ENCODE data around the gene ANAPC13.

Gene ANAPC13

GRCh38 chr3:134457376-134458074 lies 28.3 kb downstream of the ANAPC13 start:
- no peak for DNase-seq
- Histone ChIP-seq H3K9me3 (replicated peaks; ENCODE audit: insufficient read depth, low read length) (no peaks in the 10 kb centered on the region), H3K27me3 (replicated peaks; ENCODE audit: insufficient read depth, low read length) (no peaks in the 10 kb centered on the region), H2AFZ (ENCODE audit: low read length) (no peak overlapping the region), H3K4me1 (ENCODE audit: low read length) (no peaks in the 10 kb centered on the region), H3K9me2 (replicated peaks; ENCODE audit: insufficient read depth, low read length) (no peaks in the 10 kb centered on the region), H3K36me3 (replicated peaks; ENCODE audit: insufficient read depth, low read length) (no peaks in the 10 kb centered on the region), H3K79me2 (ENCODE audit: low read length) (no peaks in the 10 kb centered on the region), H3K4me2 (ENCODE audit: low read depth, low read length) (no peak overlapping the region), H3K4me3 (ENCODE audit: low read length) (no peak overlapping the region), H3F3A (ENCODE audit: insufficient read depth, low read length) (no peaks in the 10 kb centered on the region), H3K27ac (ENCODE audit: low read length) (no peak overlapping the region), H4K20me1 (ENCODE audit: insufficient read depth, low read length) (no peaks in the 10 kb centered on the region), H3K9ac (ENCODE audit: low read length) (no peak overlapping the region)
- no peak for TF ChIP-seq CTCF (IDR thresholded peaks at IDR 0.05; ENCODE audit: low read length)

GRCh38 chr3:134453631-134454030 lies 32.2 kb downstream of the ANAPC13 start:
- no peaks in the 10 kb centered on the region for H3F3A ChIP-seq (ENCODE audit: insufficient read depth, low read length)
- H4K20me1 ChIP-seq (ENCODE audit: insufficient read depth, low read length) = no peaks in the 10 kb centered on the region
- no peak overlapping the region for H3K4me2 ChIP-seq (ENCODE audit: low read depth, low read length)
- H2AFZ ChIP-seq (ENCODE audit: low read length) = no peak overlapping the region
- H3K4me1 ChIP-seq (ENCODE audit: low read length) = no peaks in the 10 kb centered on the region
- no peak overlapping the region for H3K4me3 ChIP-seq (ENCODE audit: low read length)
- TF ChIP-seq EZH2phosphoT487 (IDR thresholded peaks at IDR 0.05; ENCODE audit: low read length) (no peak), CTCF (IDR thresholded peaks at IDR 0.05; ENCODE audit: low read length) (0 out of 2 replicates have a peak, but pooled peaks have one; percentile 9), EZH2 (optimal IDR thresholded peaks at IDR 0.05; ENCODE audit: low read depth, low read length) (no peak)
- DNase-seq = no peak
- H3K79me2 ChIP-seq (ENCODE audit: low read length) = no peaks in the 10 kb centered on the region
- H3K36me3 ChIP-seq (replicated peaks; ENCODE audit: insufficient read depth, low read length) = no peaks in the 10 kb centered on the region
- H3K9ac ChIP-seq (ENCODE audit: low read length) = no peak overlapping the region
- H3K9me3 ChIP-seq (replicated peaks; ENCODE audit: insufficient read depth, low read length) = no peaks in the 10 kb centered on the region
- no peaks in the 10 kb centered on the region for H3K27me3 ChIP-seq (replicated peaks; ENCODE audit: insufficient read depth, low read length)
- H3K9me2 ChIP-seq (replicated peaks; ENCODE audit: insufficient read depth, low read length) = no peaks in the 10 kb centered on the region
- no peak overlapping the region for H3K27ac ChIP-seq (ENCODE audit: low read length)

GRCh38 chr3:134449951-134450350 lies 35.8 kb downstream of the ANAPC13 start:
- no peak for DNase-seq
- Histone ChIP-seq H3K36me3 (replicated peaks; ENCODE audit: insufficient read depth, low read length) (no peaks in the 10 kb centered on the region), H3F3A (ENCODE audit: insufficient read depth, low read length) (no peaks in the 10 kb centered on the region), H3K27me3 (replicated peaks; ENCODE audit: insufficient read depth, low read length) (no peaks in the 10 kb centered on the region), H4K20me1 (ENCODE audit: insufficient read depth, low read length) (no peaks in the 10 kb centered on the region), H3K79me2 (ENCODE audit: low read length) (no peaks in the 10 kb centered on the region), H3K9me3 (replicated peaks; ENCODE audit: insufficient read depth, low read length) (no peaks in the 10 kb centered on the region), H2AFZ (ENCODE audit: low read length) (no peak overlapping the region), H3K4me2 (ENCODE audit: low read depth, low read length) (no peak overlapping the region), H3K4me1 (ENCODE audit: low read length) (no peaks in the 10 kb centered on the region), H3K9ac (ENCODE audit: low read length) (no peak overlapping the region), H3K9me2 (replicated peaks; ENCODE audit: insufficient read depth, low read length) (no peaks in the 10 kb centered on the region), H3K4me3 (ENCODE audit: low read length) (no peak overlapping the region), H3K27ac (ENCODE audit: low read length) (no peak overlapping the region)
- TF ChIP-seq EZH2 (optimal IDR thresholded peaks at IDR 0.05; ENCODE audit: low read depth, low read length) (no peak), EZH2phosphoT487 (IDR thresholded peaks at IDR 0.05; ENCODE audit: low read length) (no peak), CTCF (IDR thresholded peaks at IDR 0.05; ENCODE audit: low read length) (no peak)
